ENCODE measurements around the gene MTCL3.

The MTCL3 gene

DNA sequence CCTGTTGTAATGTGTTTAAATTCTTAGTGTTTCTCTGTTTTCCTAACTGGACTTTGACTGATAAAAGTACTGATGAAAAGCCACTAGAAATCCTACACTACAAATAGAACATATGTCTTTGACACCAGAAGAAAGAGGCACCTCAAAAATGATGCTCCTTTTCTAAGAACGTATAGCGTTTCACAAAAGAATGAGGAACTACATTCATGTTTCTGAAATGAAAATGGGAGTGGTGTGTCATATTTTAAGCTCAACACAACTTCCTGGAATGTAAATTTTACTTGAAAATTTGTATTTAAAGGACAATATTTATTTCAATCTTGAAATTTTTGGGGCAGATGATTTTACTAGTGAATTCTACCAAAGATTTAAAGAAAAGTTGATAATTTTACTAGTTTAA lies 95.2 kb downstream of the MTCL3 start:
- no peak for DNase-seq (ENCODE audit: low spot score)

All from AG08396 (cell line).